Sigmoid colon (tissue), 7 donors: ENCODE results near the gene MYPOP. TPM values are rescaled to one million over a fixed set of nuclear protein-coding genes. Genes with fewer than 3 reads are reported as not detected.
A peak's percentile ranks its signal among the peaks of the same experiment; 100 is the strongest.

ENCODE experiments used
- DNase-seq: peaks from one replicate; pipeline ENCODE4 v3.0.0-alpha.2; 2019
- H3K27ac ChIP-seq, 4 donors: fragments of 200-600 bp; sonication (generic); one replicate each; pipeline ENCODE4 v1.5.1; 2016 to 2019; ENCODE audit warnings: mild to moderate bottlenecking in 1 of 4
- H3K27me3 ChIP-seq, 3 donors: fragments of 200-600 bp; sonication (generic); one replicate each; pipeline ENCODE4 v1.5.1; 2019; ENCODE audit warnings: mild to moderate bottlenecking in 1 of 3
- H3K36me3 ChIP-seq, 4 donors: fragments of 200-600 bp; sonication (generic); one replicate each; pipeline ENCODE4 v1.5.1; 2016 to 2019
- H3K4me1 ChIP-seq, 4 donors: fragments of 200-600 bp; sonication (generic); one replicate each; pipeline ENCODE4 v1.5.1; 2017 to 2019
- H3K4me3 ChIP-seq, 4 donors: fragments of 200-600 bp; sonication (generic); one replicate each; pipeline ENCODE4 v1.5.1; 2017 to 2019; ENCODE audit warnings: mild to moderate bottlenecking in 2 of 4, moderate library complexity in 1 of 4
- H3K9me3 ChIP-seq, 4 donors: fragments of 200-600 bp in 3 of 4; sonication (generic) in 3 of 4; one replicate each; pipeline versions ENCODE4 v1.5.1 to v1.6.1; 2013 to 2019
- CTCF ChIP-seq, 4 experiments: fragments of 450-650 bp in 3 of 4; fragments of 200-600 bp in 1 of 4; IDR thresholded peaks; one replicate each; pipeline ENCODE4 v1.5.1; 2016 to 2019; ENCODE audit warnings: antibody characterized with exemption in 4 of 4, mild to moderate bottlenecking in 3 of 4, moderate library complexity in 2 of 4
- EP300 ChIP-seq, 4 donors: sonication (generic); formaldehyde crosslinking; IDR thresholded peaks; one replicate each; pipeline ENCODE4 v1.6.1; 2017; ENCODE audit warnings: antibody characterized with exemption in 4 of 4
- POLR2A ChIP-seq, 2 donors: fragments of 450-650 bp; IDR thresholded peaks; one replicate each; pipeline ENCODE4 v1.6.1; 2016; ENCODE audit warnings: antibody characterized with exemption in 2 of 2, mild to moderate bottlenecking in 2 of 2, moderate library complexity in 2 of 2
- POLR2AphosphoS5 ChIP-seq, 4 donors: sonication (generic); formaldehyde crosslinking; IDR thresholded peaks; one replicate each; pipeline ENCODE4 v1.6.1; 2017; ENCODE audit warnings: antibody characterized with exemption in 4 of 4
- WGBS, 2 donors: extraction: QIAGEN DNeasy Blood & Tissue Kit; methylation state at CpG; one replicate each; pipeline ENCODE4 v1.1.7; 2013; 5-methylcytosine and 5-hydroxymethylcytosine counted together
- intact Hi-C: fragments of 100-400 bp; cut with DNase I; formaldehyde crosslinking; loops from one replicate; pipeline ENCODE4 v1.15.1; 2023
- polyA plus RNA-seq, 3 donors: library from polyadenylated mRNA; stranded (reverse); fragments of 200-250 nt; gene quantifications; one replicate each; pipeline ENCODE4 v1.2.3, GENCODE V29; 2013
- total RNA-seq, 4 donors: library from RNA; depleted of rRNA; stranded (reverse); fragments of >200 nt; gene quantifications; one replicate each; pipeline ENCODE4 v1.1.0, GENCODE V29; 2016
- donor health status: healthy with polysubstance abuse.
- donor health status: Bipolar disorder and iron deficiency.
- donor health status: healthy.

Gene MYPOP
- total and polyA plus RNA-seq, 7 donors, result 1.8 to 8.3 (median 6.1) TPM

GRCh38 chr19:45862564-45863334, 39.7 kb downstream of the MYPOP start, which contains the start of gene SYMPK:
Gene SYMPK, minus strand, starts transcription at chr19:45863147. Its CDS starts 8,652 bp downstream, at chr19:45854495.
- peaks cover 8 to 32% (median 24%) of the 10 kb centered on the region in 3 donors for H3K27me3 ChIP-seq
- intact Hi-C loops, result loop anchor here (1.0 to 5.0 kb wide), 2 partner anchors 24 to 155 kb away; partner anchors contain the start of gene IRF2BP1
- H3K9me3 ChIP-seq, result no peaks in the 10 kb centered on the region
- WGBS, 2 donors, result 0 to 1% methylated on average over 65 of the region's 65 CpGs
- peaks cover 0 to 34% (median 9%) of the 10 kb centered on the region in 4 donors for H3K36me3 ChIP-seq
- peak; percentile 99 for DNase-seq
- TF ChIP-seq POLR2A (IDR thresholded peaks at IDR 0.05) (peak; percentile 56 to 61), POLR2AphosphoS5 (IDR thresholded peaks at IDR 0.05) (peak; percentile 78 to 93 (median 88)), CTCF (IDR thresholded peaks at IDR 0.05) (no peak), EP300 (IDR thresholded peaks at IDR 0.05) (peak in 1 of 4 donors; percentile 70)
- peak within 1 kb of the TSS; percentile 94 to 99 (median 96) for H3K4me3 ChIP-seq
- H3K27ac ChIP-seq, result peak within 1 kb of the TSS; percentile 92 to 97 (median 96)
- H3K4me1 ChIP-seq, result peaks cover 0 to 33% (median 24%) of the 10 kb centered on the region in 4 donors

- intact Hi-C loops, result loop anchor here (5.0 kb wide), 1 partner anchor 155 kb away; no protein-coding TSS in a partner anchor
- H3K9me3 ChIP-seq, result no peaks in the 10 kb centered on the region
- peak overlapping the region; percentile 92 to 97 (median 96) for H3K27ac ChIP-seq
- DNase-seq, result no peak
- peaks cover 0 to 34% (median 9%) of the 10 kb centered on the region in 4 donors for H3K36me3 ChIP-seq
- no peak for TF ChIP-seq POLR2A (IDR thresholded peaks at IDR 0.05)
- TF ChIP-seq EP300 (IDR thresholded peaks at IDR 0.05), result no peak
- no peak for TF ChIP-seq CTCF (IDR thresholded peaks at IDR 0.05)
- no peak for TF ChIP-seq POLR2AphosphoS5 (IDR thresholded peaks at IDR 0.05)
- peaks cover 8 to 32% (median 24%) of the 10 kb centered on the region in 3 donors for H3K27me3 ChIP-seq
- WGBS, 2 donors, result 0% methylated on average over 11 of the region's 11 CpGs
- H3K4me1 ChIP-seq, result peaks cover 0 to 33% (median 24%) of the 10 kb centered on the region in 4 donors
- H3K4me3 ChIP-seq, result peak overlapping the region; percentile 94 to 99 (median 96)
These were observed 40.2 kb downstream of the MYPOP start for GRCh38 chr19:45862271-45862563.

DNA sequence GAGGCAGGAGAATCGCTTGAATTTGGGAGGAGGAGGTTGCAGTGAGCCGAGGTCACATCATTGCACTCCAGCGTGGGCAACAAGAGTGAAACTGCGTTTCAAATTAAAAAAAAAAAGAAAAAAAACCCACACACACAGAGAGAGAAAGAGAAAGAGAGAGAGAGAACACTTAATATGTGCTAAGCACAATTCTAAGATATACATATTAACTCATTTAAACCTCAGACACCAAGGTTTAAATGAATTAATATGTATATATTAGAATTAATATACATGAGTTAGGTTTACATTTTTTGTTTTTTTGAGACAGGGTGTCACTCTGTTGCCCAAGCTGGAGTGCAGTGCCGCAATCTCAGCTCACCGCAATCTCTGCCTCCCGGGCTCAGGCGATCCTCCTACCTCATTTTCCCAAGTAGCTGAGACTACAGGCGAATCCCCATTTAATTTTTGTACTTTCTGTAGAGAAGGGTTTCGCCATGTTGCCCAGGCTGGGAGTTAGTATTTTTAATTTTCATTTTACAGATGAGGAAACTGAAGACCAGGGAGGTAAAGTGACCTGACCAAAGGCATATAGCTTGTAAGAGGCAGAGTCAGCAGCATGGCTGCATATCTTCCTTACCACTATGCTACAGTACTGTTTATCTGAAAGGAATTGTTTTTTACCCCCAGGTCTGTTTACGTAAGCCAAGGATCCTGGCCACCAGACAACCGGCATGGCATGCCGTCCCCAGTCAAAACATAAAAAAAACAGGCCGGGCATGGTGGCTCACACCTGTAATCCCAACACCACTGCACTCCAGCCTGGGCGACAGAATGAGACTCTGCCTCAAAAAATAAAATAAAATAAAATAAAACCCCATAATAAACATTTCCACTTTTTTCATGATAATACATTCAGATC, 41.8 kb downstream of the MYPOP start:
- no peak overlapping the region for H3K4me3 ChIP-seq
- no peak for DNase-seq
- intact Hi-C loops, result loop anchor here (5.0 kb wide), 1 partner anchor 157 kb away; no protein-coding TSS in a partner anchor
- H3K27me3 ChIP-seq, result peaks cover 8 to 23% (median 22%) of the 10 kb centered on the region in 3 donors
- TF ChIP-seq CTCF (IDR thresholded peaks at IDR 0.05), result no peak
- TF ChIP-seq POLR2A (IDR thresholded peaks at IDR 0.05), result no peak
- no peak for TF ChIP-seq EP300 (IDR thresholded peaks at IDR 0.05)
- TF ChIP-seq POLR2AphosphoS5 (IDR thresholded peaks at IDR 0.05), result no peak
- no peak overlapping the region for H3K27ac ChIP-seq
- peaks cover 0 to 33% (median 24%) of the 10 kb centered on the region in 4 donors for H3K4me1 ChIP-seq
- no peaks in the 10 kb centered on the region for H3K9me3 ChIP-seq
- 79 to 88% methylated on average over 15 of the region's 15 CpGs for WGBS, 2 donors
- peaks cover 0 to 37% (median 9%) of the 10 kb centered on the region in 4 donors for H3K36me3 ChIP-seq

- WGBS, 2 donors, result 89 to 97% methylated on average over 16 of the region's 16 CpGs
- DNase-seq, result no peak
These were observed 48.1 kb downstream of the MYPOP start for GRCh38 chr19:45854167-45854778.

More at GRCh38 chr19:45854167-45854778, 48.1 kb downstream of the MYPOP start:
- Histone ChIP-seq H3K27ac (no peak overlapping the region), H3K4me3 (no peak overlapping the region), H3K27me3 (no peaks in the 10 kb centered on the region), H3K4me1 (no peaks in the 10 kb centered on the region), H3K9me3 (no peaks in the 10 kb centered on the region), H3K36me3 (peaks cover 12 to 74% (median 38%) of the 10 kb centered on the region in 4 donors)
- TF ChIP-seq CTCF (IDR thresholded peaks at IDR 0.05) (no peak), EP300 (IDR thresholded peaks at IDR 0.05) (no peak), POLR2A (IDR thresholded peaks at IDR 0.05) (no peak), POLR2AphosphoS5 (IDR thresholded peaks at IDR 0.05) (no peak)
- intact Hi-C loops, result no loop called here
